ENCODE data around the gene B3GNT5.

DNA sequence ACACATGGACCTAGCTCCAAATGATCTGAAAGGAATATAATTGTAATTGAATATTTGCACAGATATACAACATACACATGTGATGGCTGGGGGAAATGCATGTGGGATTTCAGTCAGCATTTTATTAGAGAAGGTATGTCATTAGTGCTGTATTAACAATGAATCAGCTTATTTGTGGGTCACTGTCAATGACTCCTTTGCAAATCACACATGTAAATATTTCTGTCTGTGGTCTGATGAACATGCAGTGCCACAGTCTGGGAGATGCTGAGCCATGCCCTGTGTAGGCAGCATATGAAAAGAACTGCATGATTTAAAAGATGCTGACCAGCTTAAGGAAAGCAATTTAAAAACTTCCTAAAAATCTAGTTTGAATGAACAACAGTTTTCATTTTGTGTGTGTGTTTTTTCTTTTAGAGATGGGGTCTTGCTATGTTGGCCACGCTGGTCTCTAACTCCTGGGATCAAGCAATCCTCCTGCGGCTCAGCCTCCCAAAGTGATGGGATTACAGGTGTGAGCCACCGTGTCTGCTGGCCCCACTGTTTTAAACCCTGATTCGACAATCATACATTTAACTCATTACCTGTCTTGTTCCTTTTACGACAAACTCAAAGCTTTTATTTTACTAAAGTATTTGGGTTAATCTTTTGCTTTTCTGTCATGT lies 803 bp upstream of the B3GNT5 start:
- TF ChIP-seq ZNF639 (CRISPR knock-in tag; conservative IDR thresholded peaks at IDR 0.05 in 1 of 2, IDR thresholded peaks at IDR 0.05 in 1 of 2) = no peak
- no peak for TF ChIP-seq ZSCAN29 (IDR thresholded peaks at IDR 0.05)
- TF ChIP-seq FOSL1 (tag; conservative IDR thresholded peaks at IDR 0.05) = no peak
- TF ChIP-seq POLR2AphosphoS2 (IDR thresholded peaks at IDR 0.05; ENCODE audit: low read length) = no peak
- TF ChIP-seq, protein P1, sequence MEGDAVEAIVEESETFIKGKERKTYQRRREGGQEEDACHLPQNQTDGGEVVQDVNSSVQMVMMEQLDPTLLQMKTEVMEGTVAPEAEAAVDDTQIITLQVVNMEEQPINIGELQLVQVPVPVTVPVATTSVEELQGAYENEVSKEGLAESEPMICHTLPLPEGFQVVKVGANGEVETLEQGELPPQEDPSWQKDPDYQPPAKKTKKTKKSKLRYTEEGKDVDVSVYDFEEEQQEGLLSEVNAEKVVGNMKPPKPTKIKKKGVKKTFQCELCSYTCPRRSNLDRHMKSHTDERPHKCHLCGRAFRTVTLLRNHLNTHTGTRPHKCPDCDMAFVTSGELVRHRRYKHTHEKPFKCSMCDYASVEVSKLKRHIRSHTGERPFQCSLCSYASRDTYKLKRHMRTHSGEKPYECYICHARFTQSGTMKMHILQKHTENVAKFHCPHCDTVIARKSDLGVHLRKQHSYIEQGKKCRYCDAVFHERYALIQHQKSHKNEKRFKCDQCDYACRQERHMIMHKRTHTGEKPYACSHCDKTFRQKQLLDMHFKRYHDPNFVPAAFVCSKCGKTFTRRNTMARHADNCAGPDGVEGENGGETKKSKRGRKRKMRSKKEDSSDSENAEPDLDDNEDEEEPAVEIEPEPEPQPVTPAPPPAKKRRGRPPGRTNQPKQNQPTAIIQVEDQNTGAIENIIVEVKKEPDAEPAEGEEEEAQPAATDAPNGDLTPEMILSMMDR (IDR thresholded peaks at IDR 0.05 in 2 of 3, conservative IDR thresholded peaks at IDR 0.05 in 1 of 3; ENCODE audit: insufficient read depth in 2 of 3, low read depth in 1 of 3, low read length in 3 of 3) = no peak
- no peak for TF ChIP-seq REST (IDR thresholded peaks at IDR 0.05; ENCODE audit: borderline replicate concordance)
- TF ChIP-seq REST (CRISPR knock-in tag; IDR thresholded peaks at IDR 0.05; ENCODE audit: low read depth) = no peak
- TF ChIP-seq ZNF644 (tag; IDR thresholded peaks at IDR 0.05; ENCODE audit: low read depth) = no peak
- no peak for TF ChIP-seq GTF2F1 (IDR thresholded peaks at IDR 0.05; ENCODE audit: low read depth, low read length)
- no peak for TF ChIP-seq PHF20 (IDR thresholded peaks at IDR 0.05; ENCODE audit: partially characterized antibody)
- TF ChIP-seq ELF4 (CRISPR knock-in tag; IDR thresholded peaks at IDR 0.05) = no peak
- TF ChIP-seq BCLAF1 (IDR thresholded peaks at IDR 0.05; ENCODE audit: borderline replicate concordance in 1 of 2, control insufficient read depth in 1 of 2, low read depth in 2 of 2, low read length in 1 of 2) = no peak
- no peak for TF ChIP-seq NCOA1 (IDR thresholded peaks at IDR 0.05; ENCODE audit: low read depth)
- TF ChIP-seq XRCC3 (IDR thresholded peaks at IDR 0.05) = no peak
